ENCODE measurements around the gene MGAT5B.
"Not testable (repeated sequence)": the region's sequence is repeated elsewhere in the genome, so short reads cannot be mapped to it uniquely, and the experiment has no call there.

Gene MGAT5B

DNA sequence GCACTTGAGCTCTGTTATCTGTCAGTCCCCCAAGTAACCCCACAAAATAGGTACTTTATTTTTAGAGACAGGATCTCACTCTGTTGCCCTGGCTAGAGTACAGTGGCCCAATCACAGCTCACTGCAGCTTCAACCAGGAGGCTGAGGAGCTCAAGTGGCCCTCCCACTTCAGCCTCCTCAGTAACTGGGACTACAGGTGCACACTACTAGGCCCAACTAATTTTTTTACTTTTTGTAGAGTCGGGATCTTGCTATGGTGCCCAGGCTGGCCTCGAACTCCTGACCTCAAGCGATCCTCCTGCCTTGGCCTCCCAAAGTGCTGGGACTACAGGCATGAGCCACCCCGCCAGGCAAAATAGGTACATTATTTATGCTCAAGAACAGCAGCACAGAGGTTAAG is 99.6 kb downstream of the MGAT5B start:
- DNase-seq (ENCODE audit: extremely low read depth, low read depth) = no peak
- TF ChIP-seq, protein P1, sequence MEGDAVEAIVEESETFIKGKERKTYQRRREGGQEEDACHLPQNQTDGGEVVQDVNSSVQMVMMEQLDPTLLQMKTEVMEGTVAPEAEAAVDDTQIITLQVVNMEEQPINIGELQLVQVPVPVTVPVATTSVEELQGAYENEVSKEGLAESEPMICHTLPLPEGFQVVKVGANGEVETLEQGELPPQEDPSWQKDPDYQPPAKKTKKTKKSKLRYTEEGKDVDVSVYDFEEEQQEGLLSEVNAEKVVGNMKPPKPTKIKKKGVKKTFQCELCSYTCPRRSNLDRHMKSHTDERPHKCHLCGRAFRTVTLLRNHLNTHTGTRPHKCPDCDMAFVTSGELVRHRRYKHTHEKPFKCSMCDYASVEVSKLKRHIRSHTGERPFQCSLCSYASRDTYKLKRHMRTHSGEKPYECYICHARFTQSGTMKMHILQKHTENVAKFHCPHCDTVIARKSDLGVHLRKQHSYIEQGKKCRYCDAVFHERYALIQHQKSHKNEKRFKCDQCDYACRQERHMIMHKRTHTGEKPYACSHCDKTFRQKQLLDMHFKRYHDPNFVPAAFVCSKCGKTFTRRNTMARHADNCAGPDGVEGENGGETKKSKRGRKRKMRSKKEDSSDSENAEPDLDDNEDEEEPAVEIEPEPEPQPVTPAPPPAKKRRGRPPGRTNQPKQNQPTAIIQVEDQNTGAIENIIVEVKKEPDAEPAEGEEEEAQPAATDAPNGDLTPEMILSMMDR (IDR thresholded peaks at IDR 0.05; ENCODE audit: low read depth, low read length) = no peak

DNA sequence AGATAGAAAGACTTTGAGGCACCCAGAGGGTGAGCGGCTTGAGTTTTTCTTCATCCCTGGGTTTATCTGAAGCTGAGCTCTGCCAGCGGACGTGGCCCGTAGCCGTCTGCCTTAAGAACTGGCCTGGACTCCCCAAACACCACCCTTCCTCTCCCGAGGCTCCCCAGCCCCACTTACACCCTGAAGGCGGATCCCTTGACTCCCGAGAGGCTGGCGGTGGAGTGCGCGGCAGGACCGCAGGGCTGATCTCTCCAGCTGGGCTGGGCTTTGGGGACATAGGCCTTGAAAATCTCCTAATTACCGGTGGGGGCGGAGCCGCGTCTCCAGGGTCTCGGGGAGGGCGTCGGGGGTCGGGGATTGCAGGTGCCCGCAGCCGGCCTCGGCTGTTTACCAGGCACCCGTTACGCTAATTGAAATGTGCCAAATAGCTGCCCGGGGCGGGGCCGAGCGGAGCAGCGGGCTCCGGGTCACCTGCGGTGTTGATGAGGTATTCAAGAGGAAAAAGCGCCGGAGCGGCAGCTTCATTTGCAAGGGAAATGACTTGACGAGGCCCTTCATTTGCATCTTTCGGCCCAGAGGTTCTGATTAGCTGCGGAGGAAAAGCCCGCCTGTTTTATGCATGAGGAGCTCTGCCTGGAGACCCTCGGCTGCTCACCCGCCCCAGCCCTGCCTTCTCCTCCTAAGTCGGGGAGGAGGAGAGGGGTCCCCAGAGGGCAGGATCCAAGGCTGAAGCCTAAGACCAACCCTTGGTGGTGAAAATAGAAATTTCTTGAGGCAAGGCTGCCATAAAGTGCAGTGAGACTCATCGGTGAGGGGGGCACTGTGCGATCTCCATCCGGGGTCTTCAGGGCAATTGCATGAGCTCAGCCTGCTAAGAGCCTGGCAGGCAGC is 100.7 kb downstream of the MGAT5B start:
- TF ChIP-seq, protein P1 (IDR thresholded peaks at IDR 0.05; ENCODE audit: low read depth, low read length) = no peak
- DNase-seq (ENCODE audit: extremely low read depth, low read depth) = no peak

DNA sequence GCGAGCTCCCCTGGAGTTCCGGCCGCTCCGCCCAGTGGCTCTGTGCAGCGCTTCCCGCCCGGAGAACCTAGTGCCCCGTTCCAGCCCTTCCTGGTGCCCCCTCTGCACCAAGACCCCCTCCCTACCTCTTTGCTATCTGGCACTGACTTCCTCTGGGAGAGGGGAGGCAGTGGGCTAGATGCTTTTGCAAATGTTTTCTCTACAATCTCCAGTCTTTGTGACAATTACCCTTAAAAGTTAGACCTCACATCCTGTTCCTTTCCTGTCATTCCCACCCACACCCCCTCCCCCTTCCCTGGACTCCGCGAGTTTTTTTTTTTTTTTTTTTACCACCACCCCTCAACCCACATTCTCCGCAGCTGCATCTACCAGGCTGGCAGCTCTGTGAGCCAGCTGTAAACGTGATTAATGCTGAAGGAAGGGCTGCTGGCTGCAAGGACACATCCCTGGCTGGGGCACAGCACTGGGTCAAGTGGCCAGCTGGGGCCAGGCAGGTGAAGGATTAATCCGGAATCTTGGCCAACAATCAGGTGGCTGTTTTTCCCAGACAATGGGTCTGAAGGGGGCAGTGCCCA is 101.5 kb downstream of the MGAT5B start:
- no peak for DNase-seq (ENCODE audit: extremely low read depth, low read depth)
- TF ChIP-seq, protein P1 (IDR thresholded peaks at IDR 0.05; ENCODE audit: low read depth, low read length) = no peak

DNA sequence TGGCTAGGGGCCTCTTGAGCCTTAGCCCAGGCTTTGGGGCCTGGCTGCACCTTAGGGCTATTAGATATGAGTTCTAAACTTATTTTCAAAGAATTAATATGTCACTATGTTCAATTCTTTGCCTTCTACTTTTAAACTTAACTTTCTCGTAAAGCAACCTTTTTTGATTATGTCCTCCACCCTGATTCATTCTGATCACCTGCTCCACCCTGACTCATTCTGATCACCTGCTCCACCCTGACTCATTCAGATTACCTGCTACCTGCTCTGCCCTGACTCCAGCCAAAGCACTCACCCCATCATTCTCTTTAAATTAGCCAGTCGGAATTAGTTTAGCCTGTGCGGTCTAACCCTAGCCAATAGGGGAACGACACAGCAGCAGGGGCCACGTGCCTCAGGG is 102.0 kb downstream of the MGAT5B start:
- DNase-seq (ENCODE audit: extremely low read depth, low read depth) = not testable (repeated sequence)

DNA sequence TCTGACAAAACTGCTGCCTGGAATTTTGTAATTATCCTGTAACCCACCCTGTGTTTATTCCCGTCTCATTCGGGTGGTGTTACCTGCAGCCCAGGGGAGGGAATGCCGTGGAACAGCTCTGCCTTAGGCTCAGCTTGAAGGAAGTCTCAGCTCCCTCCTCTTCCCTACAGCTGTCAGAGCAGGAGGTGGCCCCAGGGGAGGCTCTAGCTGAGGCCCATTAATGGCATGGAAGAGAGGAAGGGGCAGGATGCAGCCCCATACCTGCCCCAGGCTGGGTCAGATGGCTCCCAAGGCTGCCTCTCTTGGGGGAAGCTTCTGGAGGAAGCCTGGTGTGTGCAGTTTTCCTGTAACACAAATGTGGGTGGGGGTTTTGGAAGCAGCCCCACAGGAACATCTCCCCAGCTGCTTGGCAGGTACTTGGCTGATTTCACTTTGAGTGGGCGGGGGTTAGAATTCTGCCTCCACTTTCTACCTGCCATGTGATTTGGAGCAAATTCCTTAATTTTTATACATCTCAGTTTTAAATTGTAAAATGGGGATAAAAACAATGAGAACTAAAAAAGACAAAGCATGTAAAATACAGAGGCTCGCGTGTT is 103.9 kb downstream of the MGAT5B start:
- TF ChIP-seq, protein P1 (IDR thresholded peaks at IDR 0.05; ENCODE audit: low read depth, low read length) = no peak
- no peak for DNase-seq (ENCODE audit: extremely low read depth, low read depth)

DNA sequence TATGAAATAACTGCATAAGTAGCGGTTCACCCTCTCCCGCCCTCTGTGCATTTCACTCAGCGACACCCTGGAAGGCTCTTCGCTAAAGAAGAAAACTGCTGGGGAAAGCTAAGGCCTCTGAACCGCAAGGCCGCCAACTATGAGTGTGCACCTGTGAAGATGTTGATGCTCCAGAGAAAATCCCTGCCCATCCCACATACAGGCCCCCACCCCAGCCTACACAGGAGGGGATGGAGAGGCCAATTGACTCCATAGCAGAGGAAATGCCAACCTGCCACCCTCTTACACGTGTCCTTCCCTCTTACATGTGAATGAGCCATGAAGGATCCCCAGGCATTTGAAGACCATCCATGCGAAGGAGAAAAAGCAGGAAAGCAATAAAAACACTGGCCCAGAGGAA is 104.8 kb downstream of the MGAT5B start:
- TF ChIP-seq, protein P1 (IDR thresholded peaks at IDR 0.05; ENCODE audit: low read depth, low read length) = no peak
- no peak for DNase-seq (ENCODE audit: extremely low read depth, low read depth)

DNA sequence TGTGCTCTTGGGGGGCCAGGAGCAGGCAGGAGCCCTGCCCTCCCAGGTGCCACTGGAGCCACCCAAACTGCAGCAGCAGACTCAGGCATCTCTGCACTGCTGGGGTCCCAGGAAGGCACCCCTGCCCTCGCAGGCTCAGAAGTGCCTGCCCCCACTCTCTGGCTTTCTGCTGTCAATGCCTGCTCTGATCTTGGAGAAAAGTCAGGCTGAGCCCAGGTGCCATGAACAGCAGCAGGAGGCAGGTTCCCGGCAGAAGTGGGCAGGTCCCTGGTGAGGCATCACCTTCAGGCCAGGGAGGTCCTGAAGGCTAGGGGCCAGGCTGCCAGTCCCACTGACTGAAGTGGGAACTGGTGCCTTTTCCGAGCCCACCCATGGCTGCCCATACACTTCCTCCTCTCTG is 106.5 kb downstream of the MGAT5B start:
- DNase-seq (ENCODE audit: extremely low read depth, low read depth) = no peak
- TF ChIP-seq, protein P1 (IDR thresholded peaks at IDR 0.05; ENCODE audit: low read depth, low read length) = no peak

DNA sequence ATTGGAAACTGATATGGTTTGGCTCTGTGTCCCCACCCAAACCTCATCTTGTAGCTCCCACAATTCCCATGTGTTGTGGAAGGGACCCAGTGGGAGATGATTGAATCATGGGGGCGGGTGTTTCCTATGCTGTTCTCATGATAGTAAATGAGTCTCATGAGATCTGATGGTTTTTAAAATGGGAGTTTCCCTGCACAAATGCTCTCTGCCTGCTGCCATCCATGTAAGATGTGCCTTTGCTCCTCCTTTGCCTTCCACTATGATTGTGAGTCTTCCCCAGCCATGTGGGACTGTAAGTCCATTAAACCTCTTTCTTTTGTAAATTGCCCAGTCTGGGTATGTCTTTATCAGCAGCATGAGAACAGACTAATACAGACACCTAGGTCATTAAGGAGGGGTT is 109.8 kb downstream of the MGAT5B start:
- not testable (repeated sequence) for DNase-seq (ENCODE audit: extremely low read depth, low read depth)

All from AG09319 (cell line).